Head of caudate nucleus (tissue), 42 donors: ENCODE data around the gene MS4A12.
"Not testable (repeated sequence)": the region's sequence is repeated elsewhere in the genome, so short reads cannot be mapped to it uniquely, and the experiment has no call there.

Experiments
- DNase-seq, 42 donors: peaks; one replicate each; pipeline versions ENCODE4 v3.0.0 to v3.0.0-alpha.2; 2020 to 2021; ENCODE audit warnings: mixed read lengths in 7 of 42
- intact Hi-C: fragments of 100-400 bp; cut with DNase I; formaldehyde crosslinking; loops from one replicate; pipeline ENCODE4 v1.15.0; 2022

MS4A12 gene

GRCh38 chr11:60510209-60510608 lies 17.6 kb downstream of the MS4A12 start:
- DNase-seq, intact Hi-C loops: not testable (repeated sequence)

GRCh38 chr11:60511393-60511792 lies 18.8 kb downstream of the MS4A12 start:
- intact Hi-C loops, result no loop called here
- DNase-seq, result no peak

- intact Hi-C loops, result no loop called here
- DNase-seq, result no peak
These were observed 20.2 kb downstream of the MS4A12 start for GRCh38 chr11:60512651-60513225.

- no peak for DNase-seq
- intact Hi-C loops, result no loop called here
These were observed 21.2 kb downstream of the MS4A12 start for GRCh38 chr11:60513496-60514460.

GRCh38 chr11:60515144-60515855 lies 22.7 kb downstream of the MS4A12 start, which contains the start of gene MS4A13:
Gene MS4A13 (plus strand): TSS chr11:60515392. CDS start chr11:60518084, 2,692 bp downstream.
- no peak for DNase-seq
- intact Hi-C loops, result no loop called here

DNA sequence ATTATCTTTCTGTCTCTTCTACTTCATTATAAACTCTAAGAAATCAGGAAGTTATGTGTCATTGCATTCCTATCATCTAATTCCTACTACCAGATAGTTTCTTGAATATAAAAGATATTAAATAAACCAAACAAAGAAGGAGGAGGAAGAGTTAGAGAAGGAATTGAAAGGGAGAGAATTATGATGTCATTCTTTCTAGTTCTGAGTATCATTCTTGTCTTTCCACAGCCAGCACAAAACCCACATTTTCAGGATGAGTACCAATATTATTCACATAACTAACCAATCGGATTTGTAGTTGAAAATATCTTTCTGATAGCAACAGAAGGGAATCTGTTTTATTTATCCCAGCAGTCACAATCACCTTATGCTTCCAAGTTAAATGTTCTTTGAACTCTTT lies 35.9 kb downstream of the MS4A12 start:
- no peak for DNase-seq
- intact Hi-C loops, result no loop called here

DNA sequence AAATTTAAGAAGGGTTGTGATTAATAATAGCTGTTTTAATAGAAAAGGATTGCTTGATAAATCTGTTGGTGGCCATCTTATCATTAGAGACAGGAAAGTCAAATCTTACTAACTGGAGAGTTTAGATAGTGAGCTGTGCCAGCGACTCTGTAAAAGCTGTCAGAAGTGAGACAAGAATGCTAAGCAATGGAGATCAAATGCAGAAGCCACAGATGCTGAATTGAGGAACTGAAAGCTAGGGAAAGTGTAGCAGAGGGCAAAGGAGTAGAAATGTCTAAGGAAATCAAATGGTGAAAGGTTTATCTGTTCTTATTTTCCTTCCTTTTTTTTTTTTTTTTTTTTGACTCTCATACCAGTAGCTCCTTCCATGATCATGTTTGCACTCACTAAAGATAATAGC lies 36.4 kb downstream of the MS4A12 start:
- DNase-seq, result peak in 3 of 42 donors; percentile 1 to 15 (median 4)
- intact Hi-C loops, result no loop called here

GRCh38 chr11:60530454-60531100 lies 38.0 kb downstream of the MS4A12 start:
- no peak for DNase-seq
- intact Hi-C loops, result no loop called here

DNA sequence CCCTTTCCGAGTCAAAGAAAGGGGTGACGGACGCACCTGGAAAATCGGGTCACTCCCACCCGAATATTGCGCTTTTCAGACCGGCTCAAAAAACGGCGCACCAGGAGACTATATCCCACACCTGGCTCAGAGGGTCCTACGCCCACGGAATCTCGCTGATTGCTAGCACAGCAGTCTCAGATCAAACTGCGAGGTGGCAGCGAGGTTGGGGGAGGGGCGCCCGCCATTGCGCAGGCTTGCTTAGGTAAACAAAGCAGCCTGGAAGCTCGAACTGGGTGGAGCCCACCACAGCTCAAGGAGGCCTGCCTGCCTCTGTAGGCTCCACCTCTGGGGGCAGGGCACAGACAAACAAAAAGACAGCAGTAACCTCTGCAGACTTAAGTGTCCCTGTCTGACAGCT lies 39.8 kb downstream of the MS4A12 start:
- DNase-seq, intact Hi-C loops: not testable (repeated sequence)

GRCh38 chr11:60538627-60539026 lies 46.0 kb downstream of the MS4A12 start:
- intact Hi-C loops, DNase-seq: not testable (repeated sequence)

DNA sequence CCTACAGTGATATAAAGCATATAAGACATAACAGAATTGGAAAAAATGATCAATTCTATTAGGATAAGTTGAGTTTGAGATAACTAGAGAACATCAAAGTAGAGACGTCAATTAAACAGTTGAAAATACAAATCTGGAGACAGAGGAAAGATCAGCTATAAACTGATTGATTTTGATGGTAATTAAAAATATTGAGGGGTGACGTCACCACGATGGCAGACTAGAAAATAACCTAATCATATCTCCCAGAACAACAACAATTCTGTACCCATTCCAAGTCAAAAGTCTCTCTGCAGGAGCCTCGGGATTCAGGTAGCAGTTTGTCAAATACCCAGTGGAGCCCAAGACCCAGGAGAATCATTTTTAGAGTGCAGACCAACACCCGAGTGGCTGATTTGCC lies 51.5 kb downstream of the MS4A12 start:
- DNase-seq, result no peak
- intact Hi-C loops, result no loop called here
